Thyroid gland (tissue), 4 donors: ENCODE results near the gene NBL1. TPM values are rescaled to one million over a fixed set of nuclear protein-coding genes. Genes with fewer than 3 reads are reported as not detected.

Source experiments
- DNase-seq, 2 donors: peaks; one replicate each; pipeline ENCODE4 v3.0.0-alpha.2; 2019
- H3K27ac ChIP-seq, 3 donors: fragments of 200-600 bp; sonication (generic); 1 replicate in 2 of 3; 2 replicates in 1 of 3; pipeline ENCODE4 v1.5.1; 2016 to 2019; ENCODE audit warnings: mild to moderate bottlenecking in 1 of 3, moderate library complexity in 1 of 3
- H3K27me3 ChIP-seq: fragments of 200-600 bp; sonication (generic); one replicate; pipeline ENCODE4 v1.5.1; 2019
- H3K36me3 ChIP-seq, 2 donors: fragments of 200-600 bp; sonication (generic); one replicate each; pipeline ENCODE4 v1.5.1; 2016 to 2019
- H3K4me1 ChIP-seq, 2 donors: fragments of 200-600 bp; sonication (generic); one replicate each; pipeline ENCODE4 v1.5.1; 2017 to 2019
- H3K4me3 ChIP-seq, 3 donors: fragments of 200-600 bp; sonication (generic); replicated peaks in 1 of 3; 1 replicate in 2 of 3; 2 replicates in 1 of 3; pipeline ENCODE4 v1.5.1; 2016; ENCODE audit warnings: mild to moderate bottlenecking in 1 of 3
- H3K9me3 ChIP-seq: fragments of 200-600 bp; sonication (generic); one replicate; pipeline ENCODE4 v1.5.1; 2017
- CTCF ChIP-seq, 6 experiments: fragments of 200-600 bp in 3 of 6; fragments of 450-650 bp in 3 of 6; sonication (generic) in 3 of 6; IDR thresholded peaks; one replicate each; pipeline ENCODE4 v1.5.1; 2016 to 2019; ENCODE audit warnings: antibody characterized with exemption in 6 of 6, mild to moderate bottlenecking in 2 of 6, inconsistent platforms in 1 of 6, moderate library complexity in 1 of 6
- POLR2A ChIP-seq, 2 donors: fragments of 450-650 bp; IDR thresholded peaks; one replicate each; pipeline ENCODE4 v1.6.1; 2017; ENCODE audit warnings: antibody characterized with exemption in 2 of 2, mild to moderate bottlenecking in 2 of 2, moderate library complexity in 1 of 2
- WGBS, 2 donors: methylation state at CpG; one replicate each; pipeline ENCODE4 v1.1.5; 2017; 5-methylcytosine and 5-hydroxymethylcytosine counted together
- intact Hi-C: fragments of 100-400 bp; cut with DNase I; formaldehyde crosslinking; loops from one replicate; pipeline ENCODE4 v1.15.1; 2023
- total RNA-seq, 4 donors: library from RNA; depleted of rRNA; stranded (reverse); fragments of >200 nt; gene quantifications; one replicate each; pipeline ENCODE4 v1.2.3, GENCODE V29; 2016

The NBL1 gene, protein sequence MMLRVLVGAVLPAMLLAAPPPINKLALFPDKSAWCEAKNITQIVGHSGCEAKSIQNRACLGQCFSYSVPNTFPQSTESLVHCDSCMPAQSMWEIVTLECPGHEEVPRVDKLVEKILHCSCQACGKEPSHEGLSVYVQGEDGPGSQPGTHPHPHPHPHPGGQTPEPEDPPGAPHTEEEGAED
- 10 to 100 TPM; 29.4 to 70.4 (median 43.6) TPM for total RNA-seq

DNA sequence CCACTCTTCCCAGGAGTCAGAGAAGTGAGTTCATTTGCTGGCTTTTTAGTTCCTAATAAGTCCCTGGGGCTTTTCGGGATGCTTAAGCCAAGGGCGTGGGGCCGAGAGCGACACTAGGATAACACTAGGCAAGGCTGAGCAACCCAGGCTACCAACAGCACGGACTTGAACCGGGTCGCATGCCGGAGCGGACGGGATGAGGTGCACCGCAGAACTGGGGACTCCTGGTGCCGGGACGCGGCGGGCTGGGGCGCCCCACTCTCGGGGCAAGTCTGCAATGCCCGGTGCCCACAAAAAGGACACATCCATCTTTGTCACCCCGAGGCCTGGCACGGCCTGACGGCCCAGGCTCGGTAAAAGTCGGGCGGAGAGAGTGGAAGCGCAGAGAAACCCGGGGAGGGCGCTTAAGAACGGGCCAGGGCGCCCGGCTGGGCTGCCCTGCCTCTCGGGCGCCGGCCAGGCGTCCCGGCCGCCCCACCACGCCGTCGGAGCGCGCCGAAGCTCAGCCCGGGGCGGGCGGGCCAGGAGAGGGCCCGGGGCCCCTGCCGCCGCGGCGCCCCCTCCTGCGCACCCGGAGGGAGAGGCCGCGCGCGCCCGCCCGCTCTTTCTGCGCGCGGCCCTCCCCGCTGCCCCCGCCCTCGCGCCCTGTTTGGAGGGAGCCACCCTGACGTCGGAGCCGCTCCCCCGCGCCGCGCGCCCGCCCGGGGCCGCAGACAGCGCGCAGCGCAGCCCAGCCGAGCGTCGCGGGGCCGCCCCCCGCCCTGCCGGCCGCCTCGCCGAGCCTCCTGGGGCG is at the start of gene NBL1:
TSS of gene NBL1 (plus strand) at position 710 of the 793 bp plus-strand sequence. CDS start 10,720 bp downstream, outside the sequence.
- intact Hi-C loops: loop anchor here (10.0 kb wide), 2 partner anchors 49 to 159 kb away; partner anchors contain the start of gene CAPZB
- no peaks in the 10 kb centered on the region for H3K27me3 ChIP-seq
- H3K9me3 ChIP-seq: no peaks in the 10 kb centered on the region
- H3K27ac ChIP-seq: peak within 1 kb of the TSS; percentile 62 to 82 (median 77)
- 2 to 3% methylated on average over 13 to 29 of the region's 90 CpGs for WGBS, 2 donors
- TF ChIP-seq CTCF (IDR thresholded peaks at IDR 0.05) (no peak), POLR2A (IDR thresholded peaks at IDR 0.05) (peak in 1 of 2 donors; percentile 53)
- H3K4me1 ChIP-seq: peaks cover 0 to 38% of the 10 kb centered on the region in 2 donors
- peak within 1 kb of the TSS in 2 of 3 donors; percentile 42 to 58 for H3K4me3 ChIP-seq
- H3K36me3 ChIP-seq: no peaks in the 10 kb centered on the region
- DNase-seq: peak; percentile 63 to 69

DNA sequence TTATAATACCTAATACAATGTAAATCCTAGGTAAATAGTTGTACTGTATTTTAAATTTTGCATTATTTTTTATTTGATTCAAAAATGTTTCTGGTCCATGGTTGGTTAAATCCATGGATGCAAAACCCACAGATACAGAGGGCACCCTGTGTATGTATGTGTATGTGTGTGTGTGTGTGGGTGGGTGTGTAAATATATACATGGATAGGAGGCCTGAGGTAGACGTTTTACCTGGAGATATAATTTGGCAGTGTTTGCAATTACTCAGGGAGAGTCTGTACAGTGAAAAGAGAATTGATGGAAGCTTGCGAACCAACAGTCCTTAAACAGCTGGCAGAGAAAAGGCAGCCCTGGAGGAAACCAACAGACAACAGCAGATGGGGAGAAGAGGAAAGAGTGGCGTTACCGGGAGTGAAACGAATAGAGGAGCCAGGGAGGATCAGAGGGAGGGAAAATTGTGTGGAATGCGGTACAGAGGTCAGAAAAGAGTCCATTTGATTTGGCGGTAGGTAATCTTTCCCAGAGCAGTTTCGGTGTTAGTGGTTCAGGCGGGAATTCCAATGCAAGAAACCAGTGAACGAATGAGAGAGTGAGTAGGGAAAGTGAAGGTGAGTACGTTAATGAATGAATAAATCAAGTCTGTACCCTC is 47.9 kb upstream of the NBL1 start:
- Histone ChIP-seq H3K27ac (peak overlapping the region; percentile 85 to 91 (median 91)), H3K27me3 (no peaks in the 10 kb centered on the region), H3K4me3 (peak overlapping the region; percentile 34 to 84 (median 34)), H3K4me1 (peaks cover 21 to 28% of the 10 kb centered on the region in 2 donors), H3K9me3 (no peaks in the 10 kb centered on the region), H3K36me3 (no peaks in the 10 kb centered on the region)
- intact Hi-C loops: loop anchor here (5.0 to 10.0 kb wide), 2 partner anchors 49 to 204 kb away; partner anchors contain the start of gene NBL1
- DNase-seq: peak in 1 of 2 donors; percentile 18
- 4 to 5% methylated on average over 11 of the region's 11 CpGs for WGBS, 2 donors
- no peak for TF ChIP-seq CTCF (IDR thresholded peaks at IDR 0.05)
- TF ChIP-seq POLR2A (IDR thresholded peaks at IDR 0.05): no peak

DNA sequence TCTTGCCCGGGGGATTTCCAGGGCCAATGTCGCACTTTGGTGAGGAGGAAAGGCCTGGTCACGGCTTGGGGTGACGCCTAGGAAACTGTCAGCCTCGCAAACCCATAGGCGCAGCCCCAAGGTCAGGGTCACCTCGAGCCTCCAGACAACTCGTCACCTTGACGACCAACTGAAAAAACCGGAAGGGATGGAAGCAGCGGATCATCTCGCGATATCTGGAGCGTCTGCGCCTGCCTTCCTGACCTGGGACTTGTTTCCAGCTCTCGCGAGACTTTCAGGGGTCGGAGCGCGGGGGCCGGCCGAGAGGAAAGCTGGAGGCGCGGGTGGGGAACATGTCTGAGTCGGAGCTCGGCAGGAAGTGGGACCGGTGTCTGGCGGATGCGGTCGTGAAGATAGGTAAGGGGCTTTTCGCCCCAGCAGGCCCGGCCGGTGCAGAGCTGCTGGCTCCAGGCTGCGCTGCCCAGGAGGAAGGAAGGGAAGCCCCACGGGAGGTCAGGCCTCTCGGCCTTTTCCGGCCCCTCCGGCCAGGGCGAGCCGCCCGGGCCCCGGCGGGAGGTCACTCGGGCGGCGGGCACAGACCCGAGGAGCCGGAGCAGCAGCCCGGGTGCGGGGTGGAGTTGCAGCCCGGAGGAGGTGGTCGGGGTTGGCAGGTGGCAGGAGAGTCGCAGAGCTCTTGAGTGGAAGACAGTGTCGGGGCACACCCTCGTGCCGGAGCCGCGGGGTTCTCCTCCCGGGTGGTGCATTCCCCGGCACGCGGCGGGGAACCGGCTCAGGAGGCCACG is 47.2 kb upstream of the NBL1 start:
- WGBS, 2 donors: 0 to 1% methylated on average over 27 to 40 of the region's 65 CpGs
- H3K4me1 ChIP-seq: peaks cover 21 to 28% of the 10 kb centered on the region in 2 donors
- intact Hi-C loops: loop anchor here (5.0 to 10.0 kb wide), 2 partner anchors 48 to 205 kb away; partner anchors contain the start of gene NBL1

More for the DNA sequence above, 47.2 kb upstream of the NBL1 start:
- TF ChIP-seq CTCF (IDR thresholded peaks at IDR 0.05) (no peak), POLR2A (IDR thresholded peaks at IDR 0.05) (peak; percentile 5 to 84)
- peak; percentile 98 for DNase-seq
- Histone ChIP-seq H3K9me3 (no peaks in the 10 kb centered on the region), H3K27ac (peak overlapping the region; percentile 85 to 91 (median 91)), H3K36me3 (no peaks in the 10 kb centered on the region), H3K4me3 (peak overlapping the region; percentile 34 to 84 (median 34)), H3K27me3 (no peaks in the 10 kb centered on the region)
